Measurements from ENCODE around the gene KLHDC9. TPM values are rescaled to one million over a fixed set of nuclear protein-coding genes. Genes with fewer than 3 reads are reported as not detected.

KLHDC9 gene, protein sequence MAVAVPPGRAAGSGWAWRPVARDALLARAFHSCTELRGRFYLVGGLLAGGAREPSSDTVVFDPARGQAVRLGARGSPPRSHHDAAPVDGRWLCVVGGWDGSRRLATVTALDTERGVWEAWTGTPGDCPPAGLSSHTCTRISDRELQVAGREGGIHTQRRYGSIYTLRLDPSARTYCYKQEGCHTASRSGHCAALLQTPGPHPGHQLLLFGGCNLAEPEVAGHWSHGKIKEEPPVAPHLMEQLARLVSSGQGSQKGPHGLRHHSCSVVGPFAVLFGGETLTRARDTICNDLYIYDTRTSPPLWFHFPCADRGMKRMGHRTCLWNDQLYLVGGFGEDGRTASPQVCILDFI
- 1.6 TPM for total RNA-seq

DNA sequence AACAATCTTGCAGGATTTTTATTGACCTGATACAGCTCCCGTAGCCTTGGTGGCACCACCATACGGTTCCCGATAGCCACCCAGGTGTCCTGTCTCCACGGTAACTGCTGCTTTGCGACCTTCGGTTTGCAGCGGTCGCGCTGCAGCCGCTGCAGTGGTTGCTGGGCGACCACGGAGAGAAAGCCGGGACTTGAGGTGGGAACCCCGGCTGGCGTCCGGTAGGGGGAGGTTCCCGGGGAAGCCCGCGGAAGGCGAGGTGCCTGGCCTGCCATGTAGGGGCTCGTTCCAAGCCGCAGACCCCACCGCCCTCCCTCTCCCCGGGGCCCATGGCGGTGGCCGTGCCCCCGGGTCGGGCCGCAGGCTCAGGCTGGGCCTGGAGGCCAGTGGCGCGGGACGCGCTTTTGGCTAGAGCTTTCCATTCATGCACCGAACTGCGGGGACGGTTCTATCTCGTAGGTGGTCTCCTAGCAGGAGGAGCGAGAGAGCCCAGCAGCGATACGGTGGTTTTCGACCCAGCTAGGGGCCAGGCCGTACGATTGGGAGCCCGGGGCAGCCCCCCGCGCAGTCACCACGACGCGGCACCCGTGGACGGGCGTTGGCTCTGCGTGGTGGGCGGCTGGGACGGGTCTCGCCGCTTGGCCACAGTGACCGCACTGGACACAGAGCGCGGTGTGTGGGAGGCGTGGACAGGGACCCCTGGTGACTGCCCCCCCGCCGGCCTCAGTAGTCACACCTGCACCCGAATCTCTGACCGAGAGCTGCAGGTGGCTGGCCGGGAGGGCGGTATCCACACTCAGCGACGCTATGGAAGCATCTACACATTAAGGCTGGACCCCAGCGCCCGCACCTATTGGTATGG is at the start of gene KLHDC9:
KLHDC9 (plus strand) TSS at position 152 of the 859 bp plus-strand sequence; CDS start at position 327, 175 bp downstream.

DNA sequence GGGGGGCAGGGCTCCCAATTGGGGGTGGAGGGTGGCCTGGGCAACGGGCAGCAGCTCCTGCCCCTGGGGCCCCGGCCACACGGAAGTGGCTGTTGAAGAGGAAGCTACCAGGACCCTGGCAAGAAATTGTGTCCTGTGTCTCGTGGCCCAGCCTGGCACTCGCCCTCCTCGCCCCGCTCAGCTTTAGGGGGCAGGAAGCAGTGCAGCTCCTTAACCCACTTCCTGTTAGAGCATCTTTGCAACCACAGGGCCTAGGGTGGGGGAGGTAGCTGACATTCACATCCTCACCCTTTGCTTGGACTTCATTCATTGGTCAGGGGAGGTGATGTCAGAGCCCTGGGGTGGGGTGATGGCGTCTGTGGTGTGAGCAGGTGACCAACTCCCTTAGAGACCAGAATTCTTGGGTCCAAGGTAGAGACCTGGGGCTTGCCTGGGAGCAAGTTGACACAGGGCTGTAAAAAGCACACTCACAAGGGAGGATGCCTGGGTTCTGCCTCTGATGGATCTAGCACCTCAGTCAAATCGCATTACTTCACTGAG is 28.4 kb upstream of the KLHDC9 start, which contains the start of gene ARHGAP30:
ARHGAP30 (minus strand) TSS at position 161 of the 540 bp plus-strand sequence. CDS start 267 bp downstream, outside the sequence.

DNA sequence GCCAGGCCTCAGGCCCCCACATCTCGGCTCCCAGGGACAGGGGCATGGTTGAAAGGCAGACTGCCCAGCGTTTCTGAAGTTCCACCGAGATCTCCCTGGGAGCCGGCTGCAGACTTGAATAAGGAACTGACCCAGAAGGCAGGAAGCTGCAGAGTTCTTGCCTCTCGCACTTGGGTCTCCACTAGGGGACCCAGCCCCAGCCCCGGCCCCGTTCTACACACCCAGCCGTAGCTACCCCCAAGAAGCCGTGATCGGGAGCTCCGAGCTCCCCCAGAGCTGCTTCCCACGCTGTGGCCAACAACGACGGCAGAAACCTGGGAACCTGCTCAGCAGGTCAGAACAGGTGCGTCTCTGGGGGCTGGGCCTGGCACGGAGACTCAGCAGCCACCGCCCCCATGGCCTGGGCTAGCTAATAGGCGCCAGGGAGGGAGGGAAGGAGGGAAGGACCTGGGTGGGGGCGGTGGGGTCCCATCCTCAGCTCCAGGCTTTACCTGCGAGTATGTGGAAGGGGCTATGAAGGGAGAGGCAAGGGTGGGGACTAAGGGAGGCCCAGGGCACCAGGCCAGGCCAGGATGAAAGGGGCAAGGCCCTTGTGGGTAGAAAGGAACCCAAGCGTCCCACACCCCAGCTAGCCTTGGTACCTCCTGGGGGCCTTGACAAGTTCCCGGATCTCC is 8.8 kb upstream of the KLHDC9 start, which contains the start of gene NECTIN4:
NECTIN4 (minus strand) TSS at position 308 of the 674 bp plus-strand sequence; CDS start at position 46, 262 bp downstream.

DNA sequence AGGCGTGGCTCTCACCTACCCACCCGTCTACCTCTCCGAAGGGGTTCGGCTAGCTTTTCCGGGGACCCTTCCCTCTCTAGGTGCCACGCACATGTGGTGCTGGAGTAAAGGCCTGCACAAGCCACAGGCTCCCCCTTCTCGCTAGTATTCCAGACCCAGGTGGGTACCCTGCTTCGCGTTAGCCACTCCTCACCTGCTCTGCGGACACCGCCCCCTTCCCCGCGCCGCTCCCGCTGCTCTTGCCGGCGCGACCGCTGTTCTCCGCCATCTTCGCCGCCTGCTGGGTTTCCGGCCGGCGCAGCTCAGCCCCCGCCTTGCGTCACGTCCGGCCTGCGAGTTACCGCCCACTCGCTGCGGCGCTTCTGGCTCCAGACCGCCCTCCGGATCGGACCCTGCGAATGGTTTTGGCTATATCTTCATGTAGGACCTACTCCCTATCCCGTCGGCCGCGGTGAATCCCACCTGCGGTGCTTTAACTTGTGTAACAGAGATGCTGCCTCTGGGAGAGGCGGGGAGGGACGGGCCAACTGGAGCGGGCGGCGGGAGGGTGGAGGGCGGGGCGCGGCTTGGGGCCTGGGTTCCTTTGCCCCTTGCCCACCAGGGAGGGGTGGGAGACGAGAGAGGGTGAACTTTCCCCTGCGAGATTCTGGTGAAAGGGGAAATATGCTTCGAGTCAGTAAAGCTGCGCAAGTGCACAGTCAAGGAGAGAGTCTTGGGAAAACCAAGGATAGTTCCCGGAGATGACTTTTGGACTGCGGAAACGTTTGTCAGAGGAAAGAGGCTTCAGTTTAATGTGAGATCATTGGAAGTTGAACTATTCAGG is 19.8 kb downstream of the KLHDC9 start, which contains the start of the genes NIT1 and PFDN2:
NIT1 (plus strand) TSS at position 347 of the 823 bp plus-strand sequence; CDS start at position 419, 72 bp downstream.
PFDN2 (minus strand) TSS at position 279 of the 823 bp plus-strand sequence; CDS start at position 268, 11 bp downstream.

DNA sequence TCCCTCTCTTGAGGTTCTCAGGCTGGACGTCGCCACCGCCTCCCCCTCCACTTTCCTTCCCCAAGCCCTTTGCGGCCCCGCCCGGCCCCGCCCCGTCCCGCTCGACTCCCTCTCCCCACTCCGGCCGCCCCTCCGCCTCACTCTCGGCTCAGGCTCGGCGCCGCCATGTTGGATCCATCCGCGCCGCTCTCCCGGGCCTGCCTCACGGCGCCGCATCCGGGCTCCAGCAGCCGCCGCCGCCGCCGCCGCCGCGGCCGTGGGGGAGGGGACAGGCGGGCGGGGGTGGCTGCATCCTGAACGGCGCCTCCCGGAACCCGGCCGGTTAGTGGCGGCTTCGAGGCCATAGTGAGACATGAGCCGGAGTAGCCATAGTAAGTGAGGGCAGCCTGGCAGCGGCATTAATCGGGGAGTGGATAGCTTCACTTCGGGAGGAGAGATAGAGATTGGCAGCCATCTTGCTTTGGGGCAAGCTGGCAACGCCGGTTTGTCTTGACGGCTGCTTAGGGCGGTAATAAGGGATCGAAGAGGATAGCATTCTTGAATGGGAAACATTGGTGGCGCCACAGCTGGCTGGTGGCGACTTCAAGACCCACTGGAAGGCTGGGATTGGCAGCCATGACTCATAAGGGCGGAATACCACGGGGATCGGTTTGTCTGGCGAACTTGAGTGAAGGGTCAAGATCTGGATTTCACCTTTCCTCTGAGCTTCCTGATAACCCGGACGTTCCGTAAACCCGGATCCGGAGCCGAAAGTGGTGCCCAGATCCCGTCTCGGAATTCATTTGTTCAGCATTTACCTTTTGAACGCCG is 34.5 kb downstream of the KLHDC9 start, which contains the start of gene DEDD:
DEDD (minus strand) TSS at position 258 of the 810 bp plus-strand sequence. CDS start 8,205 bp downstream, outside the sequence.

Small RNAs within 50 kb of the gene (small RNA-seq; reads per million reads assigned to genes)
- gene RF01225 (ENCODE audit: low replicate concordance) = not detected

Other genes starting within 250 kb of the KLHDC9 start
- not detected for gene CD244, start 235.5 kb upstream of the KLHDC9 start, total RNA-seq
- gene ITLN1, start 213.2 kb upstream of the KLHDC9 start, total RNA-seq = not detected
- gene ITLN2, start 143.6 kb upstream of the KLHDC9 start, total RNA-seq = not detected
- 18.8 TPM for gene F11R, start 77.2 kb upstream of the KLHDC9 start, total RNA-seq
- 35.1 TPM for gene TSTD1, start 59.4 kb upstream of the KLHDC9 start, total RNA-seq
- 121 TPM for gene USF1, start 52.4 kb upstream of the KLHDC9 start, total RNA-seq
- 0.31 TPM for gene ARHGAP30, start 28.5 kb upstream of the KLHDC9 start, total RNA-seq
- not detected for gene NECTIN4, start 8.8 kb upstream of the KLHDC9 start, total RNA-seq
- gene PFDN2, start 19.7 kb downstream of the KLHDC9 start, total RNA-seq = 30.0 TPM
- gene NIT1, start 19.7 kb downstream of the KLHDC9 start, total RNA-seq = 26.3 TPM
- 20.0 TPM for gene DEDD, start 34.3 kb downstream of the KLHDC9 start, total RNA-seq
- 81.1 TPM for gene UFC1, start 55.6 kb downstream of the KLHDC9 start, total RNA-seq
- 22.2 TPM for gene USP21, start 61.1 kb downstream of the KLHDC9 start, total RNA-seq
- 26.3 TPM for gene PPOX, start 68.1 kb downstream of the KLHDC9 start, total RNA-seq
- gene B4GALT3, start 79.1 kb downstream of the KLHDC9 start, total RNA-seq = 20.0 TPM
- 0.31 TPM for gene ADAMTS4, start 100.7 kb downstream of the KLHDC9 start, total RNA-seq
- 128 TPM for gene NDUFS2, start 104.0 kb downstream of the KLHDC9 start, total RNA-seq
- 3.8 TPM for gene FCER1G, start 116.9 kb downstream of the KLHDC9 start, total RNA-seq
- gene APOA2, start 125.3 kb downstream of the KLHDC9 start, total RNA-seq = not detected
- gene TOMM40L, start 127.7 kb downstream of the KLHDC9 start, total RNA-seq = 25.4 TPM
- not detected for gene NR1I3, start 139.8 kb downstream of the KLHDC9 start, total RNA-seq
- gene PCP4L1, start 160.4 kb downstream of the KLHDC9 start, total RNA-seq = 1.9 TPM
- gene MPZ, start 211.6 kb downstream of the KLHDC9 start, total RNA-seq = 2.2 TPM
- gene SDHC, start 216.0 kb downstream of the KLHDC9 start, total RNA-seq = 21.6 TPM